ENCODE measurements around the gene FAM169A. TPM values are rescaled to one million over a fixed set of nuclear protein-coding genes. Genes with fewer than 3 reads are reported as not detected.
A peak's percentile ranks its signal among the peaks of the same experiment; 100 is the strongest.

The FAM169A gene
- total and polyA plus RNA-seq, 2 experiments from 2014 or later = 16.9 to 97.7 TPM

DNA sequence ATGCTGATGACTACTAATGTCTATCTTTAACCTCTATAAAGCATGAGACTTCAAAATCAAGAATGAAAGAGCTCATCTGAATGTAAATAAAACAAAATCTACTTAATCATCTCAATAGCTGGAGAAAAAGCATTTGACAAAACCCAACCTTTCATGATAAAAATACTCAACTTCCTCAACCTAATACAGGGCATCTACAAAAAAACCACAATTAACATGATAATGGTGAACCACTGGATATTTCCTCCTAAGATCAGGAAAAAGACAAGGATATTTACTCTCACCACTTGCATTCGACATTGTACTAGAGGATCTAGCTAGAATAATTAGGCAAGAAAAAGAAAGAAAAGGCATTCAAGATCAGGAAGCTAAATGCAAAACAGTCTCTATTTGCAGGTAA lies 49.3 kb downstream of the FAM169A start:
- peaks cover 70% of the 10 kb centered on the region for H3K4me1 Mint-ChIP-seq
- TF ChIP-seq ZNF331 (CRISPR knock-in tag; IDR thresholded peaks at IDR 0.05; ENCODE audit: low read depth) (no peak), POLR2AphosphoS5 (IDR thresholded peaks at IDR 0.05; ENCODE audit: low read depth) (peak; percentile 19; the same call in 1 of the 2 replicates), ZNF462 (CRISPR knock-in tag; IDR thresholded peaks at IDR 0.05) (no peak), JUNB (IDR thresholded peaks at IDR 0.05; ENCODE audit: unreplicated experiment) (no peak), NANOG (IDR thresholded peaks at IDR 0.05; ENCODE audit: borderline replicate concordance) (peak; percentile 83), CREB1 (CRISPR knock-in tag; IDR thresholded peaks at IDR 0.05; ENCODE audit: low read depth) (no peak), STAT1 (IDR thresholded peaks at IDR 0.05; ENCODE audit: unreplicated experiment) (no peak), ETS1 (IDR thresholded peaks at IDR 0.05) (peak; percentile 64; the same call in 1 of the 2 replicates)
- H3K4me3 Mint-ChIP-seq = peak overlapping the region; percentile 49
- peaks cover 7% of the 10 kb centered on the region for H3K27me3 Mint-ChIP-seq (ENCODE audit: insufficient read depth, low read depth, poor library complexity)
- Histone ChIP-seq H2AFZ (no peak overlapping the region), H3F3A (replicated peaks; ENCODE audit: low read depth) (peaks cover 9% of the 10 kb centered on the region; the same call in 1 of the 2 replicates), H3K27me3 (ENCODE audit: insufficient read depth) (no peaks in the 10 kb centered on the region), H4K20me1 (replicated peaks; ENCODE audit: insufficient read depth) (no peaks in the 10 kb centered on the region), H3K4me2 (peak overlapping the region; percentile 12), H3K27ac (ENCODE audit: low read depth) (peak overlapping the region; percentile 84), H3K79me2 (replicated peaks; ENCODE audit: insufficient read depth) (peaks cover 63% of the 10 kb centered on the region), H3K36me3 (ENCODE audit: insufficient read depth) (peaks cover 6% of the 10 kb centered on the region; the same call in 1 of the 2 replicates), H3K4me3 (peak overlapping the region; percentile 18), H3K9me2 (ENCODE audit: insufficient read depth) (no peaks in the 10 kb centered on the region), H3K4me1 (ENCODE audit: insufficient read depth) (peaks cover 72% of the 10 kb centered on the region)
- DNase-seq (ENCODE audit: low spot score) = peak; percentile 65
- H3K27ac Mint-ChIP-seq = peak overlapping the region; percentile 97
- no peaks in the 10 kb centered on the region for H3K9me3 Mint-ChIP-seq
- ATAC-seq = peak; percentile 81
- peaks cover 50% of the 10 kb centered on the region for H3K36me3 Mint-ChIP-seq (ENCODE audit: low read depth)

Measured in GM23338 (cell line).